GM21723 (cell line): ENCODE data around the gene PRKAG2.
"Not testable (repeated sequence)": the region's sequence is repeated elsewhere in the genome, so short reads cannot be mapped to it uniquely, and the experiment has no call there.

Experiments
- ATAC-seq: cut with Tn5 transposase; IDR thresholded peaks from one replicate; pipeline ENCODE4 v1.9.1; 2021; ENCODE audit warnings: mild to moderate bottlenecking, moderate library complexity; ENCODE audit not compliant: unreplicated experiment

Gene PRKAG2

GRCh38 chr7:151790830-151791620 is 85.9 kb downstream of the PRKAG2 start:
- ATAC-seq: no peak

GRCh38 chr7:151790095-151790829 is 86.7 kb downstream of the PRKAG2 start:
- no peak for ATAC-seq

- ATAC-seq: no peak
Observed at GRCh38 chr7:151789380-151789947, 87.5 kb downstream of the PRKAG2 start.

- ATAC-seq: no peak
Observed at GRCh38 chr7:151787348-151787747, 89.6 kb downstream of the PRKAG2 start.

GRCh38 chr7:151786936-151787335 is 90.0 kb downstream of the PRKAG2 start:
- no peak for ATAC-seq

- ATAC-seq: no peak
Observed at GRCh38 chr7:151786241-151786640, 90.7 kb downstream of the PRKAG2 start.

GRCh38 chr7:151785681-151785965 is 91.3 kb downstream of the PRKAG2 start:
- ATAC-seq: no peak

- ATAC-seq: no peak
Observed at GRCh38 chr7:151784853-151785680, 91.8 kb downstream of the PRKAG2 start.

GRCh38 chr7:151783958-151784575 is 92.8 kb downstream of the PRKAG2 start:
- ATAC-seq: no peak

GRCh38 chr7:151782598-151783448 is 94.1 kb downstream of the PRKAG2 start:
- peak; percentile 85 for ATAC-seq

- not testable (repeated sequence) for ATAC-seq
Observed at GRCh38 chr7:151782256-151782597, 94.7 kb downstream of the PRKAG2 start.

- ATAC-seq: no peak
Observed at GRCh38 chr7:151781161-151781845, 95.6 kb downstream of the PRKAG2 start.

GRCh38 chr7:151780631-151781030 is 96.3 kb downstream of the PRKAG2 start:
- no peak for ATAC-seq

- no peak for ATAC-seq
Observed at GRCh38 chr7:151779678-151780077, 97.2 kb downstream of the PRKAG2 start.

GRCh38 chr7:151779255-151779654 is 97.7 kb downstream of the PRKAG2 start:
- no peak for ATAC-seq

GRCh38 chr7:151777908-151778670 is 98.8 kb downstream of the PRKAG2 start:
- ATAC-seq: no peak

GRCh38 chr7:151777495-151777880 is 99.4 kb downstream of the PRKAG2 start:
- no peak for ATAC-seq

GRCh38 chr7:151776876-151777494 is 99.9 kb downstream of the PRKAG2 start:
- no peak for ATAC-seq
